GM12878 (cell line): Measurements from ENCODE around the gene BBX. TPM values are rescaled to one million over a fixed set of nuclear protein-coding genes. Genes with fewer than 3 reads are reported as not detected.

Experiments
- CHD1 ChIP-seq: IDR thresholded peaks from 2 replicates; pipeline ENCODE4 v1.6.1; 2012; ENCODE audit warnings: low read depth, low read length, improper control_type of control experiment
- CUX1 ChIP-seq: IDR thresholded peaks from 2 replicates; pipeline ENCODE4 v1.6.1; 2012; ENCODE audit warnings: improper control_type of control experiment, low read depth, low read length; ENCODE audit not compliant: insufficient replicate concordance
- DPF2 ChIP-seq: fragments of 450-650 bp; IDR thresholded peaks from 2 replicates; pipeline ENCODE4 v1.6.1; 2017; ENCODE audit warnings: mild to moderate bottlenecking
- EZH2 ChIP-seq: IDR thresholded peaks from 2 replicates; pipeline ENCODE4 v1.6.1; 2012; ENCODE audit warnings: low read depth, mild to moderate bottlenecking, control low read depth, inconsistent platforms, low read length, borderline replicate concordance; ENCODE audit not compliant: control insufficient read depth
- FOS ChIP-seq: IDR thresholded peaks from 3 replicates; pipeline ENCODE4 v1.6.1; 2011; ENCODE audit warnings: borderline replicate concordance; ENCODE audit not compliant: insufficient read length; ENCODE audit errors: extremely low read depth
- GATAD2B ChIP-seq: fragments of 450-650 bp; conservative IDR thresholded peaks from 2 replicates; pipeline ENCODE4 v1.6.1; 2017; ENCODE audit warnings: low read depth, mild to moderate bottlenecking, moderate library complexity
- NFXL1 ChIP-seq: fragments of 450-650 bp; IDR thresholded peaks from 2 replicates; pipeline ENCODE4 v1.6.1; 2017; ENCODE audit warnings: antibody characterized with exemption, mild to moderate bottlenecking, borderline replicate concordance
- NKRF ChIP-seq: fragments of 450-650 bp; conservative IDR thresholded peaks from 2 replicates; pipeline ENCODE4 v1.6.1; 2017; ENCODE audit warnings: mild to moderate bottlenecking, moderate library complexity
- NRF1 ChIP-seq: conservative IDR thresholded peaks from 2 replicates; pipeline ENCODE4 v1.6.1; 2011; ENCODE audit warnings: mild to moderate bottlenecking, low read depth, low read length, improper control_type of control experiment
- POLR2AphosphoS2 ChIP-seq: IDR thresholded peaks from 2 replicates; pipeline ENCODE4 v1.6.1; 2011; ENCODE audit warnings: low read depth, mild to moderate bottlenecking, low read length, improper control_type of control experiment, moderate library complexity
- POU2F2 ChIP-seq: IDR thresholded peaks from 3 replicates; pipeline ENCODE4 v1.6.1; 2011; ENCODE audit warnings: low read depth, mild to moderate bottlenecking, low read length, borderline replicate concordance
- SIN3A ChIP-seq: IDR thresholded peaks from 2 replicates; pipeline ENCODE4 v1.6.1; 2012; ENCODE audit warnings: low read depth, low read length, improper control_type of control experiment
- USF1 ChIP-seq: IDR thresholded peaks from 2 replicates; pipeline ENCODE4 v1.6.1; 2011; ENCODE audit warnings: borderline replicate concordance, low read depth, mild to moderate bottlenecking, moderate library complexity, mixed read lengths, low read length; ENCODE audit not compliant: insufficient read depth; ENCODE audit errors: extremely low read length
- USF2 ChIP-seq: IDR thresholded peaks from 2 replicates; pipeline ENCODE4 v1.6.1; 2011; ENCODE audit warnings: low read depth, low read length, improper control_type of control experiment, borderline replicate concordance
- ZZZ3 ChIP-seq: IDR thresholded peaks from 2 replicates; pipeline ENCODE4 v1.6.1; 2011; ENCODE audit warnings: low read depth; ENCODE audit not compliant: control insufficient read depth, insufficient read length
- polyA plus RNA-seq, 11 experiments: library from polyadenylated mRNA; depleted of rRNA in 4 of 11; unstranded in 6 of 11; stranded (reverse) in 5 of 11; fragments of >200 nt; fragmentation: Nextera tagmentation in 4 of 11; fragmentation: Illumina TruSeq in 1 of 11; extraction: Ambion mirVana in 4 of 11; extraction: Trizol in 1 of 11; gene quantifications; 1 replicate in 1 of 11; 2 replicates in 10 of 11; pipeline versions ENCODE4 v1.2.1 to v1.2.3, GENCODE V29; 2011 to 2016; ENCODE audit warnings: inconsistent platforms in 2 of 11, missing spikeins in 2 of 11, low read depth in 1 of 11
- total RNA-seq, 4 experiments: library from RNA; depleted of rRNA in 3 of 4; stranded (reverse); fragments of >200 nt in 3 of 4; fragmentation: Illumina TruSeq in 1 of 4; extraction: Trizol in 1 of 4; gene quantifications; 2 replicates each; pipeline versions ENCODE4 v1.2.1 to v1.2.3, GENCODE V29; 2013 to 2021
- TF ChIP-seq, protein P1 (sequence below): fragments of 450-650 bp; IDR thresholded peaks from 2 replicates; pipeline ENCODE4 v1.6.1; 2017; ENCODE audit warnings: borderline replicate concordance

The BBX gene
- total and polyA plus RNA-seq, 10 of the 15 experiments (the other 5 are each of a cell fraction or from before 2014, with no cell fraction given) = 13.3 to 38.5 (median 32.0) TPM

- TF ChIP-seq POU2F2 (no peak), FOS (no peak), CHD1 (no peak), GATAD2B (no peak), CUX1 (no peak), DPF2 (peak; percentile 50; the same call in 1 of the 2 replicates), SIN3A (no peak), NKRF (no peak), ZZZ3 (no peak), EZH2 (no peak), USF1 (no peak), NFXL1 (no peak), POLR2AphosphoS2 (no peak), USF2 (no peak), NRF1 (no peak)
- TF ChIP-seq, protein P1, sequence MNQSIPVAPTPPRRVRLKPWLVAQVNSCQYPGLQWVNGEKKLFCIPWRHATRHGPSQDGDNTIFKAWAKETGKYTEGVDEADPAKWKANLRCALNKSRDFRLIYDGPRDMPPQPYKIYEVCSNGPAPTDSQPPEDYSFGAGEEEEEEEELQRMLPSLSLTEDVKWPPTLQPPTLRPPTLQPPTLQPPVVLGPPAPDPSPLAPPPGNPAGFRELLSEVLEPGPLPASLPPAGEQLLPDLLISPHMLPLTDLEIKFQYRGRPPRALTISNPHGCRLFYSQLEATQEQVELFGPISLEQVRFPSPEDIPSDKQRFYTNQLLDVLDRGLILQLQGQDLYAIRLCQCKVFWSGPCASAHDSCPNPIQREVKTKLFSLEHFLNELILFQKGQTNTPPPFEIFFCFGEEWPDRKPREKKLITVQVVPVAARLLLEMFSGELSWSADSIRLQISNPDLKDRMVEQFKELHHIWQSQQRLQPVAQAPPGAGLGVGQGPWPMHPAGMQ = no peak
Observed at GRCh38 chr3:107643038-107643883, 120.5 kb downstream of the BBX start (continued).
